GM12878 (cell line): Measurements from ENCODE around the gene EHMT2.

ENCODE experiments used
- NR2C2 ChIP-seq: IDR thresholded peaks from 2 replicates; pipeline ENCODE4 v1.6.1; 2011; ENCODE audit warnings: borderline replicate concordance, low read depth; ENCODE audit not compliant: control insufficient read depth, insufficient read length
- POLR2A ChIP-seq: IDR thresholded peaks from 2 replicates; pipeline ENCODE4 v1.6.1; 2011; ENCODE audit warnings: low read depth, mild to moderate bottlenecking, low read length
- POLR2AphosphoS5 ChIP-seq: IDR thresholded peaks from 2 replicates; pipeline ENCODE4 v1.6.1; 2011; ENCODE audit warnings: mild to moderate bottlenecking, low read length, inconsistent platforms
- TF ChIP-seq, protein P1 (sequence below): fragments of 450-650 bp; IDR thresholded peaks from 2 replicates; pipeline ENCODE4 v1.6.1; 2017; ENCODE audit warnings: antibody characterized with exemption, mild to moderate bottlenecking, moderate library complexity

DNA sequence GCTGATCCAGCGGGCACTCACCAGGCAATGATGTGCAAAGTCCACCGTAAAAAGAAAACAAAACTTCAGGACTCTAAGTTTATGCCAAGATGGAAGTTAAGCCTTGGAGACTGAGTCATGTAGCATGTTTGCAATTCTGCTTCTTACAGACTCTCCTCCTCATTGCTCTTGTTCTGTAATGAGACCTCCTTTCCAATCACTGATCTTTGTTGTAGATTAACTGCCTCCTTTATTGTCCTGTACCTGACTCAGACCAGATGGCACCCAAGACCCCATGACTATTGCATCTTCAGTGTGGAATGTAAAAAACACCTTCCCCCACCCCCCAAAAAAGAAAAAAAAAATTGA lies 46.0 kb downstream of the EHMT2 start:
- TF ChIP-seq, protein P1, sequence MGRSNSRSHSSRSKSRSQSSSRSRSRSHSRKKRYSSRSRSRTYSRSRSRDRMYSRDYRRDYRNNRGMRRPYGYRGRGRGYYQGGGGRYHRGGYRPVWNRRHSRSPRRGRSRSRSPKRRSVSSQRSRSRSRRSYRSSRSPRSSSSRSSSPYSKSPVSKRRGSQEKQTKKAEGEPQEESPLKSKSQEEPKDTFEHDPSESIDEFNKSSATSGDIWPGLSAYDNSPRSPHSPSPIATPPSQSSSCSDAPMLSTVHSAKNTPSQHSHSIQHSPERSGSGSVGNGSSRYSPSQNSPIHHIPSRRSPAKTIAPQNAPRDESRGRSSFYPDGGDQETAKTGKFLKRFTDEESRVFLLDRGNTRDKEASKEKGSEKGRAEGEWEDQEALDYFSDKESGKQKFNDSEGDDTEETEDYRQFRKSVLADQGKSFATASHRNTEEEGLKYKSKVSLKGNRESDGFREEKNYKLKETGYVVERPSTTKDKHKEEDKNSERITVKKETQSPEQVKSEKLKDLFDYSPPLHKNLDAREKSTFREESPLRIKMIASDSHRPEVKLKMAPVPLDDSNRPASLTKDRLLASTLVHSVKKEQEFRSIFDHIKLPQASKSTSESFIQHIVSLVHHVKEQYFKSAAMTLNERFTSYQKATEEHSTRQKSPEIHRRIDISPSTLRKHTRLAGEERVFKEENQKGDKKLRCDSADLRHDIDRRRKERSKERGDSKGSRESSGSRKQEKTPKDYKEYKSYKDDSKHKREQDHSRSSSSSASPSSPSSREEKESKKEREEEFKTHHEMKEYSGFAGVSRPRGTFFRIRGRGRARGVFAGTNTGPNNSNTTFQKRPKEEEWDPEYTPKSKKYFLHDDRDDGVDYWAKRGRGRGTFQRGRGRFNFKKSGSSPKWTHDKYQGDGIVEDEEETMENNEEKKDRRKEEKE = no peak
- TF ChIP-seq POLR2A (no peak), NR2C2 (no peak), POLR2AphosphoS5 (no peak)
